ENCODE measurements around the gene SPG11. TPM values are rescaled to one million over a fixed set of nuclear protein-coding genes. Genes with fewer than 3 reads are reported as not detected.

SPG11 gene
- total RNA-seq, 1 donor from 2014 or later = 97.6 TPM

GRCh38 chr15:44573386-44573785 lies 90.1 kb downstream of the SPG11 start:
- ATAC-seq = no peak

GRCh38 chr15:44570361-44570760 lies 93.1 kb downstream of the SPG11 start:
- Histone ChIP-seq H3K4me1 (no peaks in the 10 kb centered on the region), H3K4me3 (no peak overlapping the region), H3K36me3 (peaks cover 89% of the 10 kb centered on the region), H3K9me3 (no peaks in the 10 kb centered on the region), H3K27me3 (no peaks in the 10 kb centered on the region), H3K27ac (no peak overlapping the region)
- intact Hi-C loops (cut with DNase I) = no loop called here
- peak; percentile 33 for ATAC-seq
- no peak for DNase-seq
- TF ChIP-seq CTCF (IDR thresholded peaks at IDR 0.05) = no peak

More at GRCh38 chr15:44573386-44573785, 90.1 kb downstream of the SPG11 start:
- Histone ChIP-seq H3K4me3 (no peak overlapping the region), H3K36me3 (peaks cover 59% of the 10 kb centered on the region), H3K9me3 (no peaks in the 10 kb centered on the region), H3K27ac (no peak overlapping the region), H3K27me3 (no peaks in the 10 kb centered on the region), H3K4me1 (no peaks in the 10 kb centered on the region)
- DNase-seq = no peak
- intact Hi-C loops (cut with DNase I) = no loop called here
- TF ChIP-seq CTCF (IDR thresholded peaks at IDR 0.05) = no peak

- Histone ChIP-seq H3K4me1 (no peaks in the 10 kb centered on the region), H3K4me3 (no peak overlapping the region), H3K9me3 (no peaks in the 10 kb centered on the region), H3K27me3 (no peaks in the 10 kb centered on the region), H3K36me3 (peaks cover 90% of the 10 kb centered on the region), H3K27ac (no peak overlapping the region)
- ATAC-seq (no peak), DNase-seq (no peak)
- intact Hi-C loops (cut with DNase I) = no loop called here
- TF ChIP-seq CTCF (IDR thresholded peaks at IDR 0.05) = no peak
These were observed 94.1 kb downstream of the SPG11 start for GRCh38 chr15:44569316-44569715.

GRCh38 chr15:44568338-44568737 lies 95.1 kb downstream of the SPG11 start:
- intact Hi-C loops (cut with DNase I) = no loop called here
- TF ChIP-seq CTCF (IDR thresholded peaks at IDR 0.05) = no peak
- ATAC-seq (no peak), DNase-seq (no peak)
- no peaks in the 10 kb centered on the region for H3K27me3 ChIP-seq
- no peaks in the 10 kb centered on the region for H3K4me1 ChIP-seq
- no peaks in the 10 kb centered on the region for H3K9me3 ChIP-seq
- no peak overlapping the region for H3K4me3 ChIP-seq
- H3K36me3 ChIP-seq = peaks cover 90% of the 10 kb centered on the region
- H3K27ac ChIP-seq = no peak overlapping the region

- intact Hi-C loops (cut with DNase I) = no loop called here
These were observed 97.3 kb downstream of the SPG11 start for GRCh38 chr15:44566155-44566540.

More at GRCh38 chr15:44566155-44566540, 97.3 kb downstream of the SPG11 start:
- Histone ChIP-seq H3K27ac (no peak overlapping the region), H3K36me3 (peaks cover 98% of the 10 kb centered on the region), H3K27me3 (no peaks in the 10 kb centered on the region), H3K4me1 (no peaks in the 10 kb centered on the region), H3K4me3 (no peak overlapping the region), H3K9me3 (no peaks in the 10 kb centered on the region)
- no peak for TF ChIP-seq CTCF (IDR thresholded peaks at IDR 0.05)
- no peak for ATAC-seq
- no peak for DNase-seq

All from upper lobe of right lung (tissue), 1 donor.